ENCODE measurements around the gene LRPAP1. TPM values are rescaled to one million over a fixed set of nuclear protein-coding genes. Genes with fewer than 3 reads are reported as not detected.
A peak's percentile ranks its signal among the peaks of the same experiment; 100 is the strongest.

LRPAP1 gene
- total RNA-seq, 2 donors from 2014 or later: 226 to 312 TPM

DNA sequence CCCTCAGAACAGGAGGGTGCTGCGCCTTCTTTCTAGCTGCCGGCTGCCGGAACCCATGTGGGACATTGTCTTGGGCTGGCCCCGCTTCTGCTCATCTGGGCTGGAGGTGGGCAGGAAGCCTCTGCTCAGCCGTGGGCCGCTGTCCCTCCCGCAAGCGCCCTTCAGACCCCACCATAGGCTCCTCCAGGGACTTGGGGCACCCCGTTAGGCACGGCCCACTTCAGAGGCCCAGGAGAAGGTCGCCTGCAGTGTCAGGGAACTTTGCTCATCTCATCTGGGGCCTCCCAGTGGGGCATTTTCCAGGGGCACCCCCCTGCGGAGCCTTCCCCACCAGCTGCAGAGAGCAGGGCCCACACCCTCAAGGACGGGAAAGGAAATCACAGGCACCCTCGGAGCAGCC lies 36.2 kb downstream of the LRPAP1 start:
- DNase-seq: no peak
- intact Hi-C loops (cut with DNase I): no loop called here
- ATAC-seq: no peak

GRCh38 chr4:3495204-3495975 lies 36.8 kb downstream of the LRPAP1 start:
- intact Hi-C loops (cut with DNase I): no loop called here
- DNase-seq: no peak
- ATAC-seq: no peak

DNA sequence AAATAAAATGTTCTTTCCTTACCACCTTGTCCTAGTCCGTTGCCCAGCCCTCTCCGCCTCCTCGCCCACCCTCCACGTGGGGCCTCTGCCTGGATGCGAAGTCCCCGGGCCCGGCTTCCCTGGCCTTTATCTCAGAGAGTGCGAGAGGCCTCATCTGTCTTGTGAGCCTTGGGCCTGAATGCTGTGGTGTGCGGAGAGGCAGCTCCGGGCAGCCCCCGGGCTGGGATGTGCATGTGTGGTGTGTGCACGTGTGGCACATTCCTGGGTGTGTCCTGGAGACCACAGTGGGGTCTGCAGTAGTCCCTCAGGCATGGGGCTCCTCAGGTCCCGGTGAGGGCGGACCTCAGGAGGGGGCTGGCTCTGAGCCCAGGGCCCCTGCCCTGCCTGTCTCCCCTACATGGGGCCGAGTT lies 37.8 kb downstream of the LRPAP1 start:
- ATAC-seq (no peak), DNase-seq (no peak)
- intact Hi-C loops (cut with DNase I): no loop called here

DNA sequence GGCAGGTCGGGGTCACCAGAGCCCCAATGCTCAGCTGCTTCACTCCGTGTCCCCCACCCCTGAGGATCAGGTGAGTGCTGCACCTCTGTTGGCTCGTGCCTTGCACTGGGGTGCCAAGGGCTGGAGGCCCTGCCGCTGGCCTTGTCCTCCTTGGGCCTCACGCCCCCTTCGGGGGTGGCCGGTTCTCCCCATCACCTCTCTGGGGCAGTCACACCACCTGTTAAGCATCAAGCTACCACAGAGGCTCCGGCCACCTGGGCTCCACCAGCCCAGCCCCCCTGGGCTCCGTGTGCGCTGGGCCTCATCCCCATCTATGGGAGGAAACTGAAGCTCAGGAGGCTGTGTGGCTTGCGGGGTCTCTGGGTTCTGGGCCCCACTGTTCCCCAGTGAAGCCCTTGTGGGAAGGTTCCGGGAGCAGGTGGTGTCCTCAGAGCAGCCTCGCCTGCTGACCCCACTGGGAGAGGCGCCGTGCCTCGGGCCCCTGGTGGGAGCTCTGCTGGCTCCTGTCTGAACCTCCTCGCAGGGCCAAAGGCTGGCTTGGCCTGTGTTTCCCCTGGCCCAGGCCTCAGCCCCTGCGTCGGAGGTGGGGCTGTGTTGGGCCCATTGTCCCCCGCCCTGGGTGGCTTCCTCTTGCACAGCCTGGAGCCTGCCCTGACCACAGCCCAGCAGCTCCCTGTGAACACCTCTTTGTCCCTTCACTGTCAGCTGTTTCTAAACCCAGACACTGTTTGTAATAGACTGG lies 38.3 kb downstream of the LRPAP1 start:
- intact Hi-C loops (cut with DNase I): no loop called here
- ATAC-seq (peak in 1 of 2 donors; percentile 7), DNase-seq (no peak)

DNA sequence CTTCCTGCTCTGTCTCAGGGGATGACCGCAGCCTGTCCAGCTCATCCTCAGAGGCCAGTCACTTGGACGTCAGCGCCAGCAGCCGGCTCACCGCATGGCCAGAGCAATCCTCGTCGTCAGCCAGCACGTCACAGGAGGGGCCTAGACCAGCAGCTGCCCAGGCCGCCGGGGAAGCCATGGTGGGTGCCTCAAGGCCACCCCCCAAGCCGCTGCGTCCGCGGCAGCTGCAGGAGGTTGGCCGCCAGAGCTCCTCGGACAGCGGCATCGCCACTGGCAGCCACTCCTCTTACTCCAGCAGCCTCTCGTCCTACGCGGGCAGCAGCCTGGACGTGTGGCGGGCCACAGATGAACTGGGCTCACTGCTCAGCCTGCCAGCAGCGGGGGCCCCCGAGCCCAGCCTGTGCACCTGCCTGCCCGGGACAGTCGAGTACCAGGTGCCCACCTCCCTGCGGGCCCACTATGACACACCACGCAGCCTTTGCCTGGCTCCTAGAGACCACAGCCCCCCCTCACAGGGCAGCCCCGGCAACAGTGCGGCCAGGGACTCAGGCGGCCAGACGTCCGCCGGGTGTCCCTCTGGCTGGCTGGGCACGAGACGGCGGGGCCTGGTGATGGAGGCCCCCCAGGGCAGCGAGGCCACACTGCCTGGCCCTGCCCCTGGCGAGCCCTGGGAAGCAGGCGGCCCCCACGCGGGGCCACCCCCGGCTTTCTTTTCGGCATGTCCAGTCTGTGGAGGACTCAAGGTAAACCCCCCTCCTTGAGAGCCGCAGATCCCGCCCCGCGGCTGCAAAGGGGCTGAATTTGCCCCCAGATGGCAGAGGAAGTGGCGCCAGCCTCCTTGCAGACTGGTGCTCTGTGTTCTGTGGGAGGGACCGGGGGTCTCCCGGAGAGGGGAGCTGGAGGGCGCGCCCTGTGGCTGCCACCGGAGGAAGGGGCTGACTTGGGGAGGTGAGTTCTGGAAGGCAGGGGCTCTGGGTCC lies 39.2 kb downstream of the LRPAP1 start:
- DNase-seq (no peak), ATAC-seq (no peak)
- intact Hi-C loops (cut with DNase I): no loop called here

DNA sequence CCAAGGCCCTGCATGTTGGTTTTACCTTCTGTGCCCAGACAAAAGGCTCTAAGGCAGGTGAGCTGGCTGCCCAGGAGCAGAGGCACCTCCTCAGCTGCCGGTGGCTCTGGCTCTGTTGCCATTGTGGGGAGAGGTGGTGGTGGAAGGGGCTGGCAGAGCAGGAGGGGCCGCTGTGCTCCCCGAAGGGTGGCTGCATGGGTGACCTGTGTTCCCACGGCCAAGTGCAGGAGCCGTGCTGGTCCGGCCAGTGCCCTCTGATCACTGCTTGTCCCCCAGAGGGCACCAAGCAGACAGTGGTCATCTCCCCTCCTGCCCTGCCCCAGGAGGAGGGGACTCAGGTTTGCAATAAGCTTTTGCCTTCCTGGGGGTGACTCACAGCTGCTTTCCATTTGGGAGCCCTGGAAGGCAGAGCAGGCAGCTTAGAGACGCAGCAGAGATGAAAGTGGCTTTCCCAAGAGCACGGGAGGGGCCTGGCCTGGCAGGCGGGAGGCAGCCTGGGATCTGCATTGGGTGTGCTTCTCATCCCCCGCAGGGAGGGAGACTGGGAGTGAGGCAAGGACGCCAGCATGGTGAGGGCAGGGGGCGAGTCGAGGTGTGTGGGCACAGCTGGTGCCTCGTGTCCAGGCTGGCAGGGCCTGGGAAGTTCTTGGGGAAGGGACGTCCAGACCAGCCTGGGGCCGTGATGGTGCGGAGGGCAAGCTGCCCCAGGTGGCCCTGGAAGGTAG lies 40.4 kb downstream of the LRPAP1 start:
- intact Hi-C loops (cut with DNase I): no loop called here
- no peak for ATAC-seq
- DNase-seq: no peak

GRCh38 chr4:3489451-3489962 lies 42.7 kb downstream of the LRPAP1 start:
- ATAC-seq (no peak), DNase-seq (no peak)
- intact Hi-C loops (cut with DNase I): no loop called here

DNA sequence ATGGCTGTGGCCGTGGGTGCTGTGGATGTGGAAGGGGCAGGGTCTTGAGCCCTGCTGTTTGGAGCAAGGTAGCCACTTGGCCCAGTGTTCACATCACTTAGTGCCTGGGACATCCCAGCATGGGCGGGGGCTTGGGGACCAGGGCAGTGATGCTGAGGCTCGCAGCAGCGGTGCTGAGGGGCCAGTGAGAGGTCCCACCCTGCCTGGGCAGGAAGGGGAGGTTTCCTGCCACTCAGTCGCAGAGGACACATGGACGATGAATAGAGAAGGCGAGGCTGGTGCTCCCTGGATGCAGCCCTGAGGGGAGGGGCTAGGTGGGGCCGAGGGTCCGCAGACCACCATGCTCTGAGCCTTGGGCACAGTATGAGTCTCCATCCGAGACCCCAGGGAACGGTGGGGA lies 43.4 kb downstream of the LRPAP1 start:
- intact Hi-C loops (cut with DNase I): no loop called here
- ATAC-seq (no peak), DNase-seq (no peak)

GRCh38 chr4:3487861-3488260 lies 44.4 kb downstream of the LRPAP1 start:
- intact Hi-C loops (cut with DNase I): no loop called here
- ATAC-seq: no peak
- no peak for DNase-seq

DNA sequence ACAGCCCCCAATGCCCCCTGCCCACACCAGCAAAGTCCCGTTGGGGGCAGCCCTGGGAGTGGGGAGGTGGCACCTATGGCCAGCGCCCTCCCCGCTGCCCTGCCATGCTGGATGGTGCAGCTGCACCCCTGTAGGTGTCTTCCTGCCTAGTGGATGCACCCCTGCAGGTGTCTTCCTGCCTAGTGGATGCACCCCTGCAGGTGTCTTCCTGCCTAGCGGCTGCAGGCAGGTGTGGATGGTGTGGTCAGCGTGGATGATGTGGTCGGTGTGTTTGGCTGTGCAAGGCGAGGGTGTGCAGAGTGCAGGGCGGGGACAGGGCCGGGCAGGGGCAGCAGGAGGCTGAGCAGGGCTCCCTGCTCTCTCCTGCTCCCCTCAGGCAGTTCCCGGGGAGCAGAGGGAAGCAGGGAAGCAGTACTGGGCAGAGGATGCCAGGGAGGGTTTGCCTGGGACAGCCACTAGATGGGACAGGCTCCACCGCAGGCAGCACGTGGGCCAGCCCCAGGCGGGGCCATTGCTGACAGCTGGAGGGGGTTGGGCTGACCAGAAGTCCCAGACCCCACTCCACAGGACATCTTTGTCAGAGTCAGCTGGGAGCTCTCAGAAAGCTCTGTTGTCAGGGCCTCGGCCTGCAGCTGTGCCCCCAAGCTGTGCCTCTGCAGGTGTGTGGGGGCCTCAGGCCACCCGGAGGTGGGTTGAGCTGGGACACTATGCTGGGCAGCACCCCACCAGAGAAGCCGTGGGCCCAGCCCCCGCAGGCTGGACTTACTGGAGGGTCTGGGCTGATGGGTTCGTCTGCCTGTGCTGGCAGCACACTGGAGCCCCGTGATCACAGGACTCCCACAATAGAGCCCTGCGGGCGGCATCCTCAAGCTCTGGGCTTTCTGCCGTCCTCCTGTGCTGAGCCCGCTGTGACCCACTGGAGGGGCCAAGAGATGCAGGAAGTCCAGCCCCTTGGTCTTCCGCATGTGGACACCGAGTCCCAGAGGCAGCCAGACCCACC lies 45.4 kb downstream of the LRPAP1 start:
- ATAC-seq (no peak), DNase-seq (no peak)
- intact Hi-C loops (cut with DNase I): no loop called here

DNA sequence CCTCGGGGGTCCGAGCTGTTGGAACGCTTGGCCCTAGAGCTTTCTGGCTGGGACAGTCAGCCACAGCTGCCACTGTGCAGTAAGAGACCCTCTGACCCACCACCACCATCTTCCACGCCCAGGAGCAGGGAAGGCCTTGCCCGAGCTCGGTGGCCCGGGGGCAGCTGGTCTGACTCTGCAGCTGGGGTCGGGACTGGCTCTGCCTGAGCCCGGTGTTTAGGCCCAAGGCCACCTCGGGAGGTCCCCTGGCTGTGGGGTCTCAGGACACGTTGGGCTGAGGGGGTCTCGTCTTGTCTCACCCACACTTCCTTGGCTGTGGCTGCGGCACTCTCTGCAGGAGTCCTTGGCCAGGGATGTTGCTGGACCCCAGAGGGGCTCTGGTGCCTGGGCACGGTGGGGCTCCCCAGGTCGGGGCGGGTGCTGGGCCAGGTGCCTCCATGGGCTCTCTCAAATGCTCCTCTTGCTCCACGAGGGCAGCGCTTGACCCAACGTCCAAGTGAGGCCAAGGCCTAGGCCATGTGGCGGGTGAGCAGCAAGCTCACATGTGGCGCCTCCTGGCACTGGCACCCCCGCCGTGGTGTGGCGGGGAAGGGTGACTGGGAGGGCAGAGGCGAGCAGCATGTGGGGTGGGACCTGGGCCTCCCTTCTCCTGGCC lies 46.2 kb downstream of the LRPAP1 start:
- no peak for ATAC-seq
- intact Hi-C loops (cut with DNase I): no loop called here
- DNase-seq: no peak

DNA sequence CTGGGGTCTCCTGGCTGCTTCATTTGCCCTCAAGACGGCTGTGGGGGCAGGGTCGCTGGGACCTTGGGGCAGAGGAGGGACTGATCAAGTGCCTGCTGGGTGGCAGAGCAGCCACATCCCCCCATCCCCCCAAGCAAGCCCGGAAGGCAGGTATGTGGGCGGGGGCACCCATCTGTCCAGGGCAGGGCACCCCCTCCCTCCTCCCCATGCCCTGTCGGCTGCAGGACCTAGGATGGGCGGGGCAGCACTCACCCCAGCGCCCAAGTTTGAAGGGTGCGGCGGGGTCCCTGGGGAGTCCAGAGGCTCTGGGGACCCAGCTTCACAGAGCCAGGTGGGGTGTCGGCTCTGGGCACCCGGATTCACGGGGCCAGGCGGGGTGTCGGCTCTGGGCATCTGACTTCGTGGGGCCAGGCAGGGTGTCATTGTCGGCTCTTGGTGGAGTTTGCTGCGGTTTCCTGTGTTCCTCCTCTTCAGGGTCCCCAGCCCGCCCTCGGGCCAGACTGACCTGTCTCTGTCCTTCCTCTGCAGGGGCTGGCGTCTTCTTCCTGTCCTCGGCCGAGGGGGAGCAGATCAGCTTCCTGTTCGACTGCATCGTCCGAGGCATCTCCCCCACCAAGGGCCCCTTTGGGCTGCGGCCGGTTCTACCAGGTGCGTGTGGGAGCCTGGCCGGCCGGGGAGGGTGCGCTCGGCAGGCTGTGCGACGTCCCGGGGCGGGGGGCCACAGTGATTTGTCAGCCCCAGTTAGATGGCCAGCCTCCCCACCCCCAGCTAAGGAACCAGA lies 47.0 kb downstream of the LRPAP1 start:
- no peak for DNase-seq

GRCh38 chr4:3484057-3484973 lies 47.9 kb downstream of the LRPAP1 start:
- ATAC-seq (peak; percentile 54 to 60), DNase-seq (peak; percentile 73)
- intact Hi-C loops (cut with DNase I): no loop called here

More for the DNA sequence above, 47.0 kb downstream of the LRPAP1 start:
- intact Hi-C loops (cut with DNase I): no loop called here
- ATAC-seq: no peak

DNA sequence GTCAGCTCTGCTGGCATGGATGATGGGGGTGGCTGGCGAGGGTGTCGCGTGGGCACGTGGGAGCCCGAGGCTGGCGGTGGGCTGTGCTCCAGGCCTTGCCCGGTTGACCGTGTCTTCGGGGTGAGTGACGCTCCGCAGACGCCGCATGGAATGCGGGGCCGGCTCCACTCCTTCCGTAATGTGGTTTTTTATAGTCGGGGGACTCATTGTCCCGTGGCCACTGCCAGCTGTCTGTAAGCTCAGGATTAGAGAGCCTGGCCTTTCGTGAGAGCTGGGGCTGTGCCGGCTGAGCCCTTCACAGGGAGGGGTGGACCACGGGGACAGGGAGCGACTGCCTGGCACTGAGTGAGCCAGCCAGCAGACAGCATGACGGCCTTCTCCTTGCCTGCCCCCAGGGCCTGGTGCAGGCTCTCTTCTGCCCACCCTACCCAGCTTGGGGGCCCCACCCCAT lies 48.7 kb downstream of the LRPAP1 start:
- ATAC-seq (peak; percentile 73 to 79), DNase-seq (peak; percentile 80)
- intact Hi-C loops (cut with DNase I): no loop called here

DNA sequence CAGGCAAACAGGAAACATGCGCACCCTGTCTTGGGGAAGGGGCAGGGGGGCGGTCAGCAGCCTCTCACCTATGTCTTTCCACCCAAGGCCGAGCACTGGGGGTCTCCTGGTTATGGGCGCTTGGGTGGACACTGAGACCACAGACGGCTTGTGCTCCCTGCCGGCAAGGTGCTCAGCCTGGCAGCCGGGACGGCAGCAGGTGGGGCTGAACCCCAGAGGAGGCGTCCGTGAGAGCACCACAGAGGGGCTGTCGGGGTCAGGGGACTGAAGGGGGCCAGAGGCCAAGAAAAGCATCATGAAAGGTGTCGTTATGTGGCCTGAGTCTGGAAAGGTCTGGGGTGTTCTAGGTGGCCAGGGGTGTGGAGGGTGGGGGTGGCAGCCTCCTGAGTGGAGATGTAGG lies 49.5 kb downstream of the LRPAP1 start:
- intact Hi-C loops (cut with DNase I): no loop called here
- DNase-seq (no peak), ATAC-seq (no peak)
